GM23248 (cell line): ENCODE measurements around the gene EEF1A2. TPM values are rescaled to one million over a fixed set of nuclear protein-coding genes. Genes with fewer than 3 reads are reported as not detected.

Source experiments
- DNase-seq: peaks from one replicate; pipeline ENCODE4 v3.0.0-alpha.2; 2015
- H2AFZ ChIP-seq: fragments of 200-600 bp; sonication (generic); 2 replicates; pipeline ENCODE4 v1.6.1; 2016; ENCODE audit warnings: antibody characterized with exemption
- H3F3A ChIP-seq: fragments of 200-600 bp; sonication (generic); 2 replicates; pipeline ENCODE4 v1.6.1; 2016; ENCODE audit warnings: mild to moderate bottlenecking, antibody characterized with exemption, mixed run types; ENCODE audit not compliant: insufficient read depth
- H3K27ac ChIP-seq: fragments of 200-600 bp; sonication (generic); 2 replicates; pipeline ENCODE4 v1.5.1; 2016; ENCODE audit warnings: mild to moderate bottlenecking
- H3K27me3 ChIP-seq: fragments of 200-600 bp; sonication (generic); replicated peaks from 2 replicates; pipeline ENCODE4 v1.6.1; 2016; ENCODE audit warnings: mild to moderate bottlenecking; ENCODE audit not compliant: insufficient read depth
- H3K36me3 ChIP-seq: fragments of 200-600 bp; sonication (generic); 2 replicates; pipeline ENCODE4 v1.6.1; 2016; ENCODE audit warnings: low read depth, mild to moderate bottlenecking
- H3K4me1 ChIP-seq: fragments of 200-600 bp; sonication (generic); 2 replicates; pipeline ENCODE4 v1.6.1; 2016; ENCODE audit warnings: mild to moderate bottlenecking; ENCODE audit not compliant: insufficient read depth
- H3K4me2 ChIP-seq: fragments of 200-600 bp; sonication (generic); one replicate; pipeline ENCODE4 v1.6.1; 2016; ENCODE audit warnings: mild to moderate bottlenecking; ENCODE audit not compliant: unreplicated experiment
- H3K4me3 ChIP-seq: fragments of 200-600 bp; sonication (generic); 2 replicates; pipeline ENCODE4 v1.5.1; 2016; ENCODE audit warnings: mild to moderate bottlenecking
- H3K79me2 ChIP-seq: fragments of 200-600 bp; sonication (generic); 2 replicates; pipeline ENCODE4 v1.6.1; 2016; ENCODE audit warnings: mild to moderate bottlenecking; ENCODE audit not compliant: insufficient read depth
- H3K9ac ChIP-seq: fragments of 200-600 bp; sonication (generic); 2 replicates; pipeline ENCODE4 v1.6.1; 2016; ENCODE audit warnings: mild to moderate bottlenecking
- H3K9me2 ChIP-seq: fragments of 200-600 bp; sonication (generic); 2 replicates; pipeline ENCODE4 v1.6.1; 2016; ENCODE audit warnings: mixed run types, mild to moderate bottlenecking, moderate library complexity; ENCODE audit not compliant: insufficient read depth
- H3K9me3 ChIP-seq: fragments of 200-600 bp; sonication (generic); one replicate; pipeline ENCODE4 v1.6.1; 2017; ENCODE audit warnings: low read depth
- H4K20me1 ChIP-seq: fragments of 200-600 bp; sonication (generic); 2 replicates; pipeline ENCODE4 v1.6.0; 2016; ENCODE audit not compliant: insufficient read depth
- EZH2 ChIP-seq: fragments of 200-600 bp; sonication (generic); IDR thresholded peaks from 2 replicates; pipeline ENCODE4 v1.6.1; 2018; ENCODE audit warnings: antibody characterized with exemption, mild to moderate bottlenecking; ENCODE audit not compliant: insufficient read depth, poor library complexity, severe bottlenecking
- EZH2phosphoT487 ChIP-seq: fragments of 200-600 bp; sonication (generic); IDR thresholded peaks from 2 replicates; pipeline ENCODE4 v1.6.1; 2018; ENCODE audit warnings: antibody characterized with exemption, moderate library complexity, mild to moderate bottlenecking, low read depth; ENCODE audit not compliant: insufficient read depth
- WGBS, 2 experiments: methylation state at CpG; one replicate each; pipeline ENCODE4 v1.1.6; 2015 to 2017; ENCODE audit warnings: low lambda C conversion rate in 2 of 2, low coverage in 1 of 2; ENCODE audit errors: missing lambda C conversion rate in 2 of 2; 5-methylcytosine and 5-hydroxymethylcytosine counted together
- in situ Hi-C: fragments of 300-500 bp; cut with MboI; formaldehyde crosslinking; loops from 2 replicates; pipeline ENCODE4 v1.15.0; 2020
- polyA plus RNA-seq: library from polyadenylated mRNA; unstranded; fragments of >200 nt; fragmentation: Nextera tagmentation; extraction: Ambion mirVana; gene quantifications from 2 replicates; pipeline ENCODE4 v1.2.1, GENCODE V29; 2016
- total RNA-seq: library from RNA; depleted of rRNA; stranded (reverse); fragments of >200 nt; shearing (Covaris generic); gene quantifications from 2 replicates; pipeline ENCODE4 v1.2.3, GENCODE V29; 2014

Gene EEF1A2
- total and polyA plus RNA-seq, 2 experiments from 2014 or later, result 0.43 TPM; not detected in 1

- H3K9me3 ChIP-seq, result no peaks in the 10 kb centered on the region
- H2AFZ ChIP-seq, result no peak overlapping the region
- no peaks in the 10 kb centered on the region for H3K79me2 ChIP-seq
- TF ChIP-seq EZH2phosphoT487, result no peak
- TF ChIP-seq EZH2, result no peak
- H3K27me3 ChIP-seq, result peaks cover 10% of the 10 kb centered on the region; the same call in 1 of the 2 replicates
- H3F3A ChIP-seq, result no peaks in the 10 kb centered on the region
- 77 to 80% methylated on average over 9 of the region's 9 CpGs for WGBS, 2 experiments
- H4K20me1 ChIP-seq, result no peaks in the 10 kb centered on the region
- no peaks in the 10 kb centered on the region for H3K4me1 ChIP-seq
- no peak overlapping the region for H3K27ac ChIP-seq
- H3K9me2 ChIP-seq, result no peaks in the 10 kb centered on the region
- no peak overlapping the region for H3K4me2 ChIP-seq
- DNase-seq, result no peak
- in situ Hi-C loops, result no loop called here
- no peaks in the 10 kb centered on the region for H3K36me3 ChIP-seq
- H3K9ac ChIP-seq, result no peak overlapping the region
- no peak overlapping the region for H3K4me3 ChIP-seq
These were observed 5.8 kb upstream of the EEF1A2 start for GRCh38 chr20:63504642-63505041.

- Histone ChIP-seq H3K9ac (no peak overlapping the region), H3K4me3 (no peak overlapping the region), H2AFZ (no peak overlapping the region), H3K9me2 (no peaks in the 10 kb centered on the region), H3K4me2 (no peak overlapping the region), H3K9me3 (no peaks in the 10 kb centered on the region), H3K36me3 (no peaks in the 10 kb centered on the region), H3K27ac (no peak overlapping the region), H3F3A (no peaks in the 10 kb centered on the region), H4K20me1 (no peaks in the 10 kb centered on the region), H3K79me2 (no peaks in the 10 kb centered on the region), H3K27me3 (peaks cover 14% of the 10 kb centered on the region), H3K4me1 (no peaks in the 10 kb centered on the region)
- WGBS, 2 experiments, result 18 to 30% methylated on average over 7 of the region's 7 CpGs
- TF ChIP-seq EZH2 (no peak), EZH2phosphoT487 (no peak)
- no peak for DNase-seq
- in situ Hi-C loops, result no loop called here
These were observed 4.6 kb upstream of the EEF1A2 start for GRCh38 chr20:63503524-63503923.

- H3K79me2 ChIP-seq, result no peaks in the 10 kb centered on the region
- no peaks in the 10 kb centered on the region for H3F3A ChIP-seq
- in situ Hi-C loops, result no loop called here
- no peak overlapping the region for H3K4me2 ChIP-seq
- no peaks in the 10 kb centered on the region for H3K36me3 ChIP-seq
- TF ChIP-seq EZH2phosphoT487, result no peak
- no peak for TF ChIP-seq EZH2
- no peak overlapping the region for H3K4me3 ChIP-seq
- H3K27ac ChIP-seq, result no peak overlapping the region
- H2AFZ ChIP-seq, result no peak overlapping the region
- H3K9me2 ChIP-seq, result no peaks in the 10 kb centered on the region
- no peaks in the 10 kb centered on the region for H3K9me3 ChIP-seq
- no peak overlapping the region for H3K9ac ChIP-seq
- H3K4me1 ChIP-seq, result no peaks in the 10 kb centered on the region
- H4K20me1 ChIP-seq, result no peaks in the 10 kb centered on the region
- peaks cover 20% of the 10 kb centered on the region for H3K27me3 ChIP-seq
- WGBS, 2 experiments, result 42 to 45% methylated on average over 11 to 14 of the region's 15 CpGs
- no peak for DNase-seq
These were observed 3.8 kb upstream of the EEF1A2 start for GRCh38 chr20:63502671-63503172.

- no peak for DNase-seq
- Histone ChIP-seq H3K9me3 (no peaks in the 10 kb centered on the region), H3K9ac (no peak overlapping the region), H4K20me1 (no peaks in the 10 kb centered on the region), H3K4me3 (no peak overlapping the region), H3K27me3 (peaks cover 23% of the 10 kb centered on the region), H2AFZ (no peak overlapping the region), H3K36me3 (no peaks in the 10 kb centered on the region), H3F3A (no peaks in the 10 kb centered on the region), H3K9me2 (no peaks in the 10 kb centered on the region), H3K4me1 (no peaks in the 10 kb centered on the region), H3K79me2 (no peaks in the 10 kb centered on the region), H3K27ac (no peak overlapping the region), H3K4me2 (no peak overlapping the region)
- 24 to 32% methylated on average over 20 to 25 of the region's 26 CpGs for WGBS, 2 experiments
- TF ChIP-seq EZH2phosphoT487 (no peak), EZH2 (no peak)
- in situ Hi-C loops, result no loop called here
These were observed 3.2 kb upstream of the EEF1A2 start for GRCh38 chr20:63501818-63502670.
